Measurements from ENCODE around the gene MXD3. TPM values are rescaled to one million over a fixed set of nuclear protein-coding genes. Genes with fewer than 3 reads are reported as not detected.

Gene MXD3
- total RNA-seq, 1 donor from 2014 or later: 31.1 TPM

GRCh38 chr5:177276886-177277285 is 34.8 kb downstream of the MXD3 start:
- Histone ChIP-seq H3K9ac (no peak overlapping the region), H3K4me3 (no peak overlapping the region), H3K27ac (no peak overlapping the region), H3K4me2 (no peak overlapping the region), H3K9me3 (ENCODE audit: low read depth) (no peaks in the 10 kb centered on the region), H3K36me3 (peaks cover 28% of the 10 kb centered on the region), H3K4me1 (no peaks in the 10 kb centered on the region), H3K79me2 (ENCODE audit: low read depth) (peaks cover 5% of the 10 kb centered on the region), H2AFZ (replicated peaks) (no peak overlapping the region), H3K27me3 (no peaks in the 10 kb centered on the region), H4K20me1 (ENCODE audit: low read depth) (no peaks in the 10 kb centered on the region), H3F3A (ENCODE audit: low read depth) (peaks cover 8% of the 10 kb centered on the region)
- TF ChIP-seq EZH2 (IDR thresholded peaks at IDR 0.05) (no peak), CTCF (IDR thresholded peaks at IDR 0.05) (no peak), EZH2phosphoT487 (IDR thresholded peaks at IDR 0.05) (no peak)
- peaks cover 39% of the 10 kb centered on the region for H3K36me3 Mint-ChIP-seq
- no peaks in the 10 kb centered on the region for H3K9me3 Mint-ChIP-seq
- H3K4me1 Mint-ChIP-seq: no peaks in the 10 kb centered on the region
- peaks cover 2% of the 10 kb centered on the region for H3K27me3 Mint-ChIP-seq (ENCODE audit: insufficient read depth, low read depth)
- no peak for DNase-seq (ENCODE audit: low spot score)
- H3K4me3 Mint-ChIP-seq: no peak overlapping the region
- no peak overlapping the region for H3K27ac Mint-ChIP-seq

GRCh38 chr5:177275883-177276282 is 35.8 kb downstream of the MXD3 start:
- Histone ChIP-seq H3F3A (ENCODE audit: low read depth) (peaks cover 2% of the 10 kb centered on the region), H3K4me2 (no peak overlapping the region), H3K27me3 (no peaks in the 10 kb centered on the region), H3K27ac (no peak overlapping the region), H3K4me3 (no peak overlapping the region), H2AFZ (replicated peaks) (no peak overlapping the region), H3K9ac (no peak overlapping the region), H3K79me2 (ENCODE audit: low read depth) (peaks cover 5% of the 10 kb centered on the region), H3K9me3 (ENCODE audit: low read depth) (no peaks in the 10 kb centered on the region), H3K36me3 (peaks cover 23% of the 10 kb centered on the region), H3K4me1 (no peaks in the 10 kb centered on the region), H4K20me1 (ENCODE audit: low read depth) (no peaks in the 10 kb centered on the region)
- DNase-seq (ENCODE audit: low spot score): no peak
- no peak overlapping the region for H3K27ac Mint-ChIP-seq
- TF ChIP-seq CTCF (IDR thresholded peaks at IDR 0.05) (no peak), EZH2phosphoT487 (IDR thresholded peaks at IDR 0.05) (no peak), EZH2 (IDR thresholded peaks at IDR 0.05) (no peak)
- no peaks in the 10 kb centered on the region for H3K4me1 Mint-ChIP-seq
- peaks cover 35% of the 10 kb centered on the region for H3K36me3 Mint-ChIP-seq
- no peak overlapping the region for H3K4me3 Mint-ChIP-seq
- no peaks in the 10 kb centered on the region for H3K9me3 Mint-ChIP-seq
- peaks cover 2% of the 10 kb centered on the region for H3K27me3 Mint-ChIP-seq (ENCODE audit: insufficient read depth, low read depth)

GRCh38 chr5:177271113-177271512 is 40.6 kb downstream of the MXD3 start:
- no peaks in the 10 kb centered on the region for H3K4me1 Mint-ChIP-seq
- H2AFZ ChIP-seq (replicated peaks): no peak overlapping the region
- peaks cover 28% of the 10 kb centered on the region for H3K36me3 ChIP-seq
- no peak overlapping the region for H3K27ac Mint-ChIP-seq
- H3K27me3 ChIP-seq: no peaks in the 10 kb centered on the region
- no peaks in the 10 kb centered on the region for H3K9me3 Mint-ChIP-seq
- no peaks in the 10 kb centered on the region for H3K4me1 ChIP-seq
- H3K4me3 Mint-ChIP-seq: no peak overlapping the region
- no peaks in the 10 kb centered on the region for H3K27me3 Mint-ChIP-seq (ENCODE audit: insufficient read depth, low read depth)
- DNase-seq (ENCODE audit: low spot score): no peak
- no peak overlapping the region for H3K9ac ChIP-seq
- no peaks in the 10 kb centered on the region for H4K20me1 ChIP-seq (ENCODE audit: low read depth)
- H3K9me3 ChIP-seq (ENCODE audit: low read depth): no peaks in the 10 kb centered on the region
- no peak overlapping the region for H3K27ac ChIP-seq
- no peak overlapping the region for H3K4me2 ChIP-seq
- no peak overlapping the region for H3K4me3 ChIP-seq
- TF ChIP-seq CTCF (IDR thresholded peaks at IDR 0.05) (no peak), EZH2 (IDR thresholded peaks at IDR 0.05) (no peak), EZH2phosphoT487 (IDR thresholded peaks at IDR 0.05) (no peak)
- H3F3A ChIP-seq (ENCODE audit: low read depth): peaks cover 3% of the 10 kb centered on the region
- peaks cover 11% of the 10 kb centered on the region for H3K79me2 ChIP-seq (ENCODE audit: low read depth)
- H3K36me3 Mint-ChIP-seq: peaks cover 33% of the 10 kb centered on the region

Data from neural progenitor cell (in vitro differentiated cells).